IMR-90 (cell line): Measurements from ENCODE around the gene S1PR3. TPM values are rescaled to one million over a fixed set of nuclear protein-coding genes. Genes with fewer than 3 reads are reported as not detected.

Source experiments
- ATAC-seq: fragments of 200-7000 bp; cut with Tn5 transposase; 2 replicates; pipeline ENCODE4 v1.9.1; 2020; ENCODE audit warnings: low read depth, mild to moderate bottlenecking, moderate library complexity
- BruUV-seq: library from RNA; stranded (reverse); fragments of 400-500 nt; replicated peaks from 2 replicates; lab custom pipeline; 2021; lab: Mats Ljungman, UMichigan
- CTCF ChIA-PET: fragments of 300-600 bp; formaldehyde crosslinking; extraction: SDS; loops from one replicate; lab custom pipeline; 2021; ENCODE audit warnings: antibody characterized with exemption; lab: Yijun Ruan, JAX
- POLR2A ChIA-PET: fragments of 300-600 bp; sonication (Branson Sonifier 250); formaldehyde crosslinking; loops from one replicate; lab custom pipeline; 2022; ENCODE audit warnings: antibody characterized with exemption; ENCODE audit not compliant: unreplicated experiment; lab: Charles Lee
- DNase-seq: peaks from one replicate; pipeline ENCODE4 v3.0.0; 2013
- H2AFZ ChIP-seq: replicated peaks from 2 replicates; pipeline ENCODE3; 2013; ENCODE audit warnings: low read length, mild to moderate bottlenecking; ENCODE audit not compliant: poor library complexity
- H2AK5ac ChIP-seq: 2 replicates; pipeline ENCODE4 v1.6.1; 2013; ENCODE audit warnings: low read depth, low read length, inconsistent platforms
- H2AK9ac ChIP-seq: replicated peaks from 2 replicates; pipeline ENCODE3; 2013; ENCODE audit warnings: mild to moderate bottlenecking, low read depth, low read length, moderate library complexity; ENCODE audit not compliant: poor library complexity
- H2BK120ac ChIP-seq: 2 replicates; pipeline ENCODE4 v1.6.1; 2013; ENCODE audit warnings: low read depth, low read length, inconsistent platforms
- H2BK15ac ChIP-seq: 3 replicates; pipeline ENCODE4 v1.6.1; 2013; ENCODE audit warnings: low read depth, low read length, inconsistent platforms
- H2BK20ac ChIP-seq: 2 replicates; pipeline ENCODE4 v1.6.1; 2013; ENCODE audit warnings: low read depth, mild to moderate bottlenecking, inconsistent platforms, low read length, moderate library complexity
- H2BK5ac ChIP-seq: 2 replicates; pipeline ENCODE4 v1.6.1; 2013; ENCODE audit warnings: mild to moderate bottlenecking, low read depth, low read length, inconsistent platforms; ENCODE audit not compliant: poor library complexity, severe bottlenecking
- H3K14ac ChIP-seq: replicated peaks from 2 replicates; pipeline ENCODE4 v1.6.1; 2013; ENCODE audit warnings: low read depth, low read length, inconsistent platforms
- H3K18ac ChIP-seq: 2 replicates; pipeline ENCODE4 v1.6.1; 2013; ENCODE audit warnings: low read depth, low read length, control low read depth
- H3K23ac ChIP-seq: 2 replicates; pipeline ENCODE4 v1.6.1; 2013; ENCODE audit warnings: low read depth, low read length, inconsistent platforms
- H3K27ac ChIP-seq: 2 replicates; pipeline ENCODE4 v1.5.1; 2013; ENCODE audit warnings: mild to moderate bottlenecking, control low read depth, low read length; ENCODE audit not compliant: insufficient read depth
- H3K27me3 ChIP-seq: 2 replicates; pipeline ENCODE4 v1.6.1; 2013; ENCODE audit warnings: low read length; ENCODE audit not compliant: control insufficient read depth, insufficient read depth
- H3K36me3 ChIP-seq: 2 replicates; pipeline ENCODE4 v1.6.1; 2013; ENCODE audit warnings: low read length, mixed read lengths; ENCODE audit not compliant: control insufficient read depth, insufficient read depth
- H3K4ac ChIP-seq: 2 replicates; pipeline ENCODE4 v1.6.1; 2013; ENCODE audit warnings: low read depth, low read length, inconsistent platforms
- H3K4me1 ChIP-seq: 2 replicates; pipeline ENCODE4 v1.6.1; 2013; ENCODE audit warnings: low read length, mixed read lengths; ENCODE audit not compliant: control insufficient read depth, insufficient read depth
- H3K4me2 ChIP-seq: 2 replicates; pipeline ENCODE4 v1.6.1; 2013; ENCODE audit warnings: low read depth, mild to moderate bottlenecking, control low read depth, low read length, moderate library complexity
- H3K4me3 ChIP-seq: 2 replicates; pipeline ENCODE4 v1.5.1; 2013; ENCODE audit warnings: low read depth, mild to moderate bottlenecking, control low read depth, low read length, moderate library complexity; ENCODE audit not compliant: insufficient read depth
- H3K56ac ChIP-seq: 2 replicates; pipeline ENCODE4 v1.6.1; 2013; ENCODE audit warnings: low read length, inconsistent platforms; ENCODE audit not compliant: insufficient read depth; ENCODE audit errors: extremely low read depth
- H3K79me1 ChIP-seq, 2 experiments: 2 replicates each; pipeline ENCODE4 v1.6.1; 2013; ENCODE audit warnings: low read length in 2 of 2, inconsistent platforms in 1 of 2, low read depth in 1 of 2
- H3K9ac ChIP-seq: 2 replicates; pipeline ENCODE4 v1.6.1; 2013; ENCODE audit warnings: low read depth, low read length, control low read depth
- H3K9me1 ChIP-seq: 2 replicates; pipeline ENCODE4 v1.6.1; 2013; ENCODE audit warnings: low read length, inconsistent platforms; ENCODE audit not compliant: insufficient read depth
- H3K9me3 ChIP-seq: 2 replicates; pipeline ENCODE4 v1.6.1; 2013; ENCODE audit warnings: low read length; ENCODE audit not compliant: control insufficient read depth, insufficient read depth
- H4K20me1 ChIP-seq: 2 replicates; pipeline ENCODE4 v1.6.1; 2013; ENCODE audit warnings: low read length, inconsistent platforms; ENCODE audit not compliant: insufficient read depth
- H4K5ac ChIP-seq: 2 replicates; pipeline ENCODE4 v1.6.1; 2013; ENCODE audit warnings: mild to moderate bottlenecking, low read depth, low read length, control low read depth
- H4K8ac ChIP-seq, 2 experiments: 2 replicates each; pipeline ENCODE4 v1.6.1; 2013; ENCODE audit warnings: low read depth in 2 of 2, low read length in 2 of 2, control low read depth in 1 of 2, inconsistent platforms in 1 of 2
- H4K91ac ChIP-seq: 2 replicates; pipeline ENCODE4 v1.6.1; 2013; ENCODE audit warnings: low read depth, low read length, inconsistent platforms; ENCODE audit not compliant: insufficient read depth
- BHLHE40 ChIP-seq: fragments of 150-350 bp; IDR thresholded peaks from 2 replicates; pipeline ENCODE4 v1.6.1; 2016; ENCODE audit warnings: mild to moderate bottlenecking, low read depth, low read length
- CEBPB ChIP-seq: IDR thresholded peaks from 2 replicates; pipeline ENCODE4 v1.6.1; 2012; ENCODE audit warnings: low read depth, low read length, improper control_type of control experiment
- CHD1 ChIP-seq: IDR thresholded peaks from 2 replicates; pipeline ENCODE4 v1.6.1; 2012; ENCODE audit warnings: low read depth, low read length, improper control_type of control experiment
- ELK1 ChIP-seq: fragments of 150-350 bp; IDR thresholded peaks from 2 replicates; pipeline ENCODE4 v1.6.1; 2016; ENCODE audit warnings: low read depth, mild to moderate bottlenecking, low read length, moderate library complexity, borderline replicate concordance
- FOS ChIP-seq: fragments of 150-350 bp; IDR thresholded peaks from 2 replicates; pipeline ENCODE4 v1.6.1; 2016; ENCODE audit warnings: low read depth, low read length
- MAFK ChIP-seq: IDR thresholded peaks from 2 replicates; pipeline ENCODE4 v1.6.1; 2012; ENCODE audit warnings: low read depth, low read length, improper control_type of control experiment
- MAZ ChIP-seq: IDR thresholded peaks from 2 replicates; pipeline ENCODE4 v1.6.1; 2012; ENCODE audit warnings: low read depth, mild to moderate bottlenecking, low read length, improper control_type of control experiment, moderate library complexity, borderline replicate concordance
- MXI1 ChIP-seq: IDR thresholded peaks from 2 replicates; pipeline ENCODE4 v1.6.1; 2012; ENCODE audit warnings: low read depth, mild to moderate bottlenecking, low read length, moderate library complexity, borderline replicate concordance
- NFE2L2 ChIP-seq: fragments of 150-350 bp; IDR thresholded peaks from 2 replicates; pipeline ENCODE4 v1.6.1; 2016; ENCODE audit warnings: low read depth, mild to moderate bottlenecking, low read length
- POLR2A ChIP-seq: IDR thresholded peaks from 2 replicates; pipeline ENCODE4 v1.6.1; 2012; ENCODE audit warnings: mild to moderate bottlenecking, low read depth, low read length
- RAD21 ChIP-seq: IDR thresholded peaks from 2 replicates; pipeline ENCODE4 v1.6.1; 2012; ENCODE audit warnings: low read length, improper control_type of control experiment
- RCOR1 ChIP-seq: IDR thresholded peaks from 2 replicates; pipeline ENCODE4 v1.6.1; 2012; ENCODE audit warnings: mild to moderate bottlenecking, low read length, improper control_type of control experiment; ENCODE audit not compliant: insufficient replicate concordance
- RFX5 ChIP-seq: IDR thresholded peaks from 2 replicates; pipeline ENCODE4 v1.8.0; 2012; ENCODE audit warnings: low read depth, mild to moderate bottlenecking, low read length, moderate library complexity
- SMC3 ChIP-seq: fragments of 150-350 bp; IDR thresholded peaks from 2 replicates; pipeline ENCODE4 v1.6.1; 2016; ENCODE audit warnings: low read depth, mild to moderate bottlenecking, antibody characterized with exemption, low read length, moderate library complexity
- WGBS, 2 experiments: methylation state at CpG; one replicate each; pipeline versions ENCODE4 v1.1.5 to v1.1.7; 2013; ENCODE audit warnings: missing lambda C conversion rate in 2 of 2; ENCODE audit not compliant: insufficient read length in 1 of 2; ENCODE audit errors: extremely low coverage in 2 of 2; 5-methylcytosine and 5-hydroxymethylcytosine counted together
- dilution Hi-C: fragments of 300-500 bp; cut with HindIII; formaldehyde crosslinking; loops from one replicate; pipeline ENCODE4 v1.14.3; 2018; ENCODE audit warnings: low sequenced_read_pairs; ENCODE audit not compliant: unreplicated experiment
- in situ Hi-C: fragments of 300-500 bp; cut with MboI; formaldehyde crosslinking; loops from 3 replicates; pipeline ENCODE4 v1.14.3; 2019; ENCODE audit warnings: low sequenced_read_pairs, inconsistent platforms, mixed read lengths
- intact Hi-C: fragments of 100-400 bp; cut with micrococcal nuclease; formaldehyde crosslinking; loops from 2 replicates; pipeline ENCODE4 v1.10.0; 2022
- polyA plus RNA-seq, 3 experiments: library from polyadenylated mRNA; depleted of rRNA; stranded (reverse); fragments of >200 nt; gene quantifications; 2 replicates each; pipeline ENCODE4 v1.2.3, GENCODE V29; 2012; ENCODE audit warnings: low replicate concordance in 1 of 3
- total RNA-seq: library from RNA; depleted of rRNA; stranded (reverse); fragments of >200 nt; gene quantifications from 2 replicates; pipeline ENCODE4 v1.2.3, GENCODE V29; 2012
- TF ChIP-seq, protein P1 (sequence below): conservative IDR thresholded peaks from 2 replicates; pipeline ENCODE4 v1.5.1; 2012; ENCODE audit warnings: mild to moderate bottlenecking, low read depth, low read length, improper control_type of control experiment
- TF ChIP-seq, protein P2 (sequence below): fragments of 150-350 bp; IDR thresholded peaks from 2 replicates; pipeline ENCODE4 v1.6.1; 2017; ENCODE audit warnings: mild to moderate bottlenecking, antibody characterized with exemption, low read length, low read depth

Gene S1PR3
- total and polyA plus RNA-seq, 2 of the 4 experiments (the other 2 are of a cell fraction): 28.4 to 28.7 TPM

DNA sequence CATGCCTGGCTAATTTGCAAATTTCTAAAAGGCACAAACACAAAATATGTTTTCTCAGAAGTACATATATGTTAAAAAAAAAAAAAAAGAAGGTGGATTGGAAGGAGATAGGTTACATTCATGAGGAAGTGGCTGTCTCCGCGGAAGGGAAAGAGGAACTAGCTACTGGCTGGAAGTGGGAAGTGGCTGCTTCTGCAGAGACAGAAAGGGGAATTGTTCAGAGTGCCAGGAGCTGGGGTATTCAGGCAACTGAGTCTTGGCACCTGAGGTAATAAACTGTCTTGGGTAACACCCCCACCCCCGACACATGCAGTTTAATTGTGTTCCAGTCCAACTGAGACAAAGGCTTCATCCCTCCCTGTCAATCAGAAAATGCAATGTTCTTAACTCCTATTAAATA lies 45.6 kb downstream of the S1PR3 start:
- Histone ChIP-seq H3K14ac (no peak overlapping the region), H4K5ac (no peak overlapping the region), H3K27ac (no peak overlapping the region; the same call in 1 of the 2 replicates), H2BK5ac (no peak overlapping the region), H3K4me3 (no peak overlapping the region), H3K56ac (no peak overlapping the region), H2BK120ac (no peak overlapping the region), H3K9me1 (peaks cover 14% of the 10 kb centered on the region), H3K18ac (no peak overlapping the region), H2AFZ (no peak overlapping the region), H3K36me3 (peaks cover 8% of the 10 kb centered on the region), H3K27me3 (no peaks in the 10 kb centered on the region), H4K91ac (no peak overlapping the region), H4K20me1 (no peaks in the 10 kb centered on the region), H3K4ac (no peak overlapping the region), H3K23ac (no peak overlapping the region), H2BK20ac (no peak overlapping the region), H3K4me2 (no peak overlapping the region), H3K9me3 (no peaks in the 10 kb centered on the region), H3K79me1 (peaks cover 3 to 14% of the 10 kb centered on the region in 2 experiments; a peak in 3 of 4 replicates), H2AK9ac (no peak overlapping the region), H3K4me1 (peaks cover 14% of the 10 kb centered on the region), H2BK15ac (no peak overlapping the region), H3K9ac (no peak overlapping the region), H4K8ac (no peak overlapping the region), H2AK5ac (no peak overlapping the region)
- intact Hi-C loops (loop anchor here (5.0 to 10.0 kb wide), 2 partner anchors 98 to 140 kb away; partner anchors contain the start of gene SHC3), in situ Hi-C loops (no loop called here), dilution Hi-C loops (no loop called here)
- no TSS peak for BruUV-seq
- POLR2A ChIA-PET: no interaction called here
- ATAC-seq (no peak), DNase-seq (no peak)
- CTCF ChIA-PET: no interaction called here
- no peak for TF ChIP-seq ELK1
- TF ChIP-seq, protein P1, sequence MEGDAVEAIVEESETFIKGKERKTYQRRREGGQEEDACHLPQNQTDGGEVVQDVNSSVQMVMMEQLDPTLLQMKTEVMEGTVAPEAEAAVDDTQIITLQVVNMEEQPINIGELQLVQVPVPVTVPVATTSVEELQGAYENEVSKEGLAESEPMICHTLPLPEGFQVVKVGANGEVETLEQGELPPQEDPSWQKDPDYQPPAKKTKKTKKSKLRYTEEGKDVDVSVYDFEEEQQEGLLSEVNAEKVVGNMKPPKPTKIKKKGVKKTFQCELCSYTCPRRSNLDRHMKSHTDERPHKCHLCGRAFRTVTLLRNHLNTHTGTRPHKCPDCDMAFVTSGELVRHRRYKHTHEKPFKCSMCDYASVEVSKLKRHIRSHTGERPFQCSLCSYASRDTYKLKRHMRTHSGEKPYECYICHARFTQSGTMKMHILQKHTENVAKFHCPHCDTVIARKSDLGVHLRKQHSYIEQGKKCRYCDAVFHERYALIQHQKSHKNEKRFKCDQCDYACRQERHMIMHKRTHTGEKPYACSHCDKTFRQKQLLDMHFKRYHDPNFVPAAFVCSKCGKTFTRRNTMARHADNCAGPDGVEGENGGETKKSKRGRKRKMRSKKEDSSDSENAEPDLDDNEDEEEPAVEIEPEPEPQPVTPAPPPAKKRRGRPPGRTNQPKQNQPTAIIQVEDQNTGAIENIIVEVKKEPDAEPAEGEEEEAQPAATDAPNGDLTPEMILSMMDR: no peak
- no peak for TF ChIP-seq NFE2L2
- TF ChIP-seq CEBPB: no peak
- TF ChIP-seq MXI1: no peak
- no peak for TF ChIP-seq CHD1
- TF ChIP-seq FOS: no peak
- no peak for TF ChIP-seq POLR2A
- no peak for TF ChIP-seq RCOR1
- no peak for TF ChIP-seq RFX5
- no peak for TF ChIP-seq SMC3
- TF ChIP-seq MAFK: no peak
- no peak for TF ChIP-seq RAD21
- TF ChIP-seq BHLHE40: no peak
- TF ChIP-seq, protein P2, sequence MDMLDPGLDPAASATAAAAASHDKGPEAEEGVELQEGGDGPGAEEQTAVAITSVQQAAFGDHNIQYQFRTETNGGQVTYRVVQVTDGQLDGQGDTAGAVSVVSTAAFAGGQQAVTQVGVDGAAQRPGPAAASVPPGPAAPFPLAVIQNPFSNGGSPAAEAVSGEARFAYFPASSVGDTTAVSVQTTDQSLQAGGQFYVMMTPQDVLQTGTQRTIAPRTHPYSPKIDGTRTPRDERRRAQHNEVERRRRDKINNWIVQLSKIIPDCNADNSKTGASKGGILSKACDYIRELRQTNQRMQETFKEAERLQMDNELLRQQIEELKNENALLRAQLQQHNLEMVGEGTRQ: no peak
- TF ChIP-seq MAZ: no peak
- WGBS, 2 experiments: no CpG with 5 or more reads among the region's 3 CpGs
